ENCODE data around the gene RNF213. TPM values are rescaled to one million over a fixed set of nuclear protein-coding genes. Genes with fewer than 3 reads are reported as not detected.
"Not testable (repeated sequence)": the region's sequence is repeated elsewhere in the genome, so short reads cannot be mapped to it uniquely, and the experiment has no call there.

The RNF213 gene
- total RNA-seq, 1 donor from 2014 or later: 110 TPM

GRCh38 chr17:80395402-80396151 is 134.9 kb downstream of the RNF213 start:
- no peak overlapping the region for H3K4me3 Mint-ChIP-seq (ENCODE audit: unreplicated experiment)
- DNase-seq (ENCODE audit: low spot score): no peak
- no peak for TF ChIP-seq CTCF (IDR thresholded peaks at IDR 0.05; ENCODE audit: unreplicated experiment)
- peaks cover 28% of the 10 kb centered on the region for H3K4me1 Mint-ChIP-seq (ENCODE audit: unreplicated experiment)
- H3K27ac Mint-ChIP-seq (ENCODE audit: unreplicated experiment): no peak overlapping the region
- no peaks in the 10 kb centered on the region for H3K9me3 Mint-ChIP-seq (ENCODE audit: unreplicated experiment)
- H3K36me3 Mint-ChIP-seq (ENCODE audit: low read depth, unreplicated experiment): peaks cover 20% of the 10 kb centered on the region
- H3K27me3 Mint-ChIP-seq (ENCODE audit: unreplicated experiment): no peaks in the 10 kb centered on the region

- Mint-ChIP-seq H3K4me3 (ENCODE audit: unreplicated experiment) (no peak overlapping the region), H3K4me1 (ENCODE audit: unreplicated experiment) (peaks cover 34% of the 10 kb centered on the region), H3K9me3 (ENCODE audit: unreplicated experiment) (no peaks in the 10 kb centered on the region), H3K27me3 (ENCODE audit: unreplicated experiment) (no peaks in the 10 kb centered on the region), H3K36me3 (ENCODE audit: low read depth, unreplicated experiment) (peaks cover 19% of the 10 kb centered on the region), H3K27ac (ENCODE audit: unreplicated experiment) (no peak overlapping the region)
- no peak for DNase-seq (ENCODE audit: low spot score)
- TF ChIP-seq CTCF (IDR thresholded peaks at IDR 0.05; ENCODE audit: unreplicated experiment): no peak
Measured at GRCh38 chr17:80396157-80397033, 135.7 kb downstream of the RNF213 start.

GRCh38 chr17:80397034-80397387 is 136.4 kb downstream of the RNF213 start:
- Mint-ChIP-seq H3K27ac (ENCODE audit: unreplicated experiment) (no peak overlapping the region), H3K4me3 (ENCODE audit: unreplicated experiment) (no peak overlapping the region), H3K27me3 (ENCODE audit: unreplicated experiment) (no peaks in the 10 kb centered on the region), H3K4me1 (ENCODE audit: unreplicated experiment) (peaks cover 36% of the 10 kb centered on the region), H3K36me3 (ENCODE audit: low read depth, unreplicated experiment) (peaks cover 16% of the 10 kb centered on the region), H3K9me3 (ENCODE audit: unreplicated experiment) (no peaks in the 10 kb centered on the region)
- no peak for DNase-seq (ENCODE audit: low spot score)
- no peak for TF ChIP-seq CTCF (IDR thresholded peaks at IDR 0.05; ENCODE audit: unreplicated experiment)

- Mint-ChIP-seq H3K36me3 (ENCODE audit: low read depth, unreplicated experiment) (peaks cover 13% of the 10 kb centered on the region), H3K9me3 (ENCODE audit: unreplicated experiment) (no peaks in the 10 kb centered on the region), H3K4me1 (ENCODE audit: unreplicated experiment) (peaks cover 36% of the 10 kb centered on the region), H3K4me3 (ENCODE audit: unreplicated experiment) (no peak overlapping the region), H3K27ac (ENCODE audit: unreplicated experiment) (no peak overlapping the region), H3K27me3 (ENCODE audit: unreplicated experiment) (no peaks in the 10 kb centered on the region)
- no peak for DNase-seq (ENCODE audit: low spot score)
- TF ChIP-seq CTCF (IDR thresholded peaks at IDR 0.05; ENCODE audit: unreplicated experiment): no peak
Measured at GRCh38 chr17:80397686-80398085, 137.0 kb downstream of the RNF213 start.

- H3K9me3 Mint-ChIP-seq (ENCODE audit: unreplicated experiment); H3K4me3 Mint-ChIP-seq (ENCODE audit: unreplicated experiment); DNase-seq (ENCODE audit: low spot score); H3K27ac Mint-ChIP-seq (ENCODE audit: unreplicated experiment); H3K36me3 Mint-ChIP-seq (ENCODE audit: low read depth, unreplicated experiment); H3K27me3 Mint-ChIP-seq (ENCODE audit: unreplicated experiment): not testable (repeated sequence)
- H3K4me1 Mint-ChIP-seq (ENCODE audit: unreplicated experiment): peaks cover 31% of the 10 kb centered on the region
Measured at GRCh38 chr17:80401086-80401485, 140.4 kb downstream of the RNF213 start.

GRCh38 chr17:80402102-80402501 is 141.4 kb downstream of the RNF213 start:
- DNase-seq (ENCODE audit: low spot score); H3K4me3 Mint-ChIP-seq (ENCODE audit: unreplicated experiment); H3K27ac Mint-ChIP-seq (ENCODE audit: unreplicated experiment); H3K27me3 Mint-ChIP-seq (ENCODE audit: unreplicated experiment); H3K9me3 Mint-ChIP-seq (ENCODE audit: unreplicated experiment); H3K36me3 Mint-ChIP-seq (ENCODE audit: low read depth, unreplicated experiment): not testable (repeated sequence)
- H3K4me1 Mint-ChIP-seq (ENCODE audit: unreplicated experiment): peaks cover 25% of the 10 kb centered on the region
